HepG2 (cell line): Measurements from ENCODE around the gene DPEP3. TPM values are rescaled to one million over a fixed set of nuclear protein-coding genes. Genes with fewer than 3 reads are reported as not detected.

ENCODE experiments used
- CAMTA2 ChIP-seq: sonication (generic); formaldehyde crosslinking; IDR thresholded peaks from 2 replicates; pipeline ENCODE4 v1.4.0; 2020; ENCODE audit warnings: mild to moderate bottlenecking, missing genetic modification reagents, borderline replicate concordance
- CREBL2 ChIP-seq: sonication (generic); formaldehyde crosslinking; IDR thresholded peaks from 2 replicates; pipeline ENCODE4 v1.8.1; 2023; ENCODE audit warnings: missing genetic modification reagents, mild to moderate bottlenecking, borderline replicate concordance
- ELF1 ChIP-seq: sonication (generic); formaldehyde crosslinking; IDR thresholded peaks from 2 replicates; pipeline ENCODE4 v1.4.0; 2020; ENCODE audit warnings: missing genetic modification reagents
- FOXA1 ChIP-seq, 2 experiments: fragments of 450-650 bp in 1 of 2; sonication (generic) in 1 of 2; formaldehyde crosslinking in 1 of 2; IDR thresholded peaks; 2 replicates each; pipeline versions ENCODE4 v1.4.0 to v1.6.1; 2016 to 2020; ENCODE audit warnings: missing genetic modification reagents in 1 of 2
- FOXO1 ChIP-seq: sonication (generic); formaldehyde crosslinking; IDR thresholded peaks from 2 replicates; pipeline ENCODE4 v1.4.0; 2020; ENCODE audit warnings: missing genetic modification reagents
- GPN1 ChIP-seq: sonication (generic); formaldehyde crosslinking; IDR thresholded peaks from 2 replicates; pipeline ENCODE4 v1.5.1; 2020; ENCODE audit warnings: missing genetic modification reagents, borderline replicate concordance
- HNRNPLL ChIP-seq: fragments of 200-400 bp; formaldehyde crosslinking; IDR thresholded peaks from 2 replicates; pipeline ENCODE4 v1.6.1; 2017; ENCODE audit warnings: mild to moderate bottlenecking, low read depth, low read length; ENCODE audit not compliant: poor library complexity, severe bottlenecking
- HNRNPUL1 ChIP-seq: fragments of 200-400 bp; formaldehyde crosslinking; IDR thresholded peaks from 2 replicates; pipeline ENCODE4 v1.6.1; 2017; ENCODE audit warnings: low read depth, mild to moderate bottlenecking, low read length, moderate library complexity
- HOXA9 ChIP-seq: sonication (generic); formaldehyde crosslinking; IDR thresholded peaks from 2 replicates; pipeline ENCODE4 v1.8.1; 2022; ENCODE audit warnings: missing genetic modification reagents, mild to moderate bottlenecking, moderate library complexity, borderline replicate concordance
- KDM2A ChIP-seq: sonication (generic); formaldehyde crosslinking; IDR thresholded peaks from 2 replicates; pipeline ENCODE4 v1.4.0; 2020; ENCODE audit warnings: low read depth, missing genetic modification reagents, borderline replicate concordance
- PITX1 ChIP-seq: sonication (generic); formaldehyde crosslinking; IDR thresholded peaks from 2 replicates; pipeline ENCODE4 v1.5.1; 2020; ENCODE audit warnings: mild to moderate bottlenecking, missing genetic modification reagents
- RCOR2 ChIP-seq: IDR thresholded peaks from 2 replicates; pipeline ENCODE4 v1.6.1; 2016; ENCODE audit warnings: missing biosample characterization, missing genetic modification reagents
- SALL2 ChIP-seq: sonication (generic); formaldehyde crosslinking; IDR thresholded peaks from 2 replicates; pipeline ENCODE4 v1.8.1; 2023; ENCODE audit warnings: mild to moderate bottlenecking, missing genetic modification reagents, inconsistent platforms
- SNAI1 ChIP-seq: sonication (generic); formaldehyde crosslinking; IDR thresholded peaks from 2 replicates; pipeline ENCODE4 v1.5.0; 2020; ENCODE audit warnings: mild to moderate bottlenecking, missing genetic modification reagents, borderline replicate concordance
- THAP7 ChIP-seq: sonication (generic); formaldehyde crosslinking; IDR thresholded peaks from 2 replicates; pipeline ENCODE4 v1.8.1; 2023; ENCODE audit warnings: mild to moderate bottlenecking, missing genetic modification reagents
- TP53 ChIP-seq: sonication (generic); formaldehyde crosslinking; conservative IDR thresholded peaks from 2 replicates; pipeline ENCODE4 v1.4.0; 2020; ENCODE audit warnings: missing genetic modification reagents
- YY1 ChIP-seq: IDR thresholded peaks from 2 replicates; pipeline ENCODE4 v1.6.1; 2011; ENCODE audit warnings: low read length, low read depth, moderate library complexity, mild to moderate bottlenecking; ENCODE audit not compliant: insufficient read depth, insufficient replicate concordance
- ZNF563 ChIP-seq: sonication (generic); formaldehyde crosslinking; IDR thresholded peaks from 2 replicates; pipeline ENCODE4 v1.8.0; 2022; ENCODE audit warnings: mild to moderate bottlenecking, moderate library complexity, missing genetic modification reagents
- ZNF772 ChIP-seq: sonication (generic); formaldehyde crosslinking; IDR thresholded peaks from 2 replicates; pipeline ENCODE4 v1.5.0; 2020; ENCODE audit warnings: mild to moderate bottlenecking, missing genetic modification reagents
- ZNF788 ChIP-seq: sonication (generic); formaldehyde crosslinking; IDR thresholded peaks from 2 replicates; pipeline ENCODE4 v1.5.0; 2020; ENCODE audit warnings: mild to moderate bottlenecking, missing genetic modification reagents, borderline replicate concordance
- ZSCAN29 ChIP-seq: sonication (generic); formaldehyde crosslinking; conservative IDR thresholded peaks from 2 replicates; pipeline ENCODE4 v1.4.0; 2020; ENCODE audit warnings: mild to moderate bottlenecking, missing genetic modification reagents
- polyA plus RNA-seq, 8 experiments: library from polyadenylated mRNA; depleted of rRNA in 3 of 8; stranded (reverse) in 7 of 8; unstranded in 1 of 8; fragments of >200 nt; fragmentation: Illumina TruSeq in 4 of 8; extraction: Trizol in 4 of 8; gene quantifications; 2 replicates each; pipeline versions ENCODE4 v1.2.1 to v1.2.3, GENCODE V29; 2011 to 2016; ENCODE audit warnings: low read depth in 4 of 8, missing spikeins in 1 of 8, mixed read lengths in 1 of 8; ENCODE audit not compliant: insufficient read depth in 1 of 8
- total RNA-seq, 5 experiments: library from RNA; depleted of rRNA; stranded (reverse); fragments of >200 nt; fragmentation: Illumina TruSeq; extraction: Trizol; gene quantifications; 2 replicates each; pipeline ENCODE4 v1.2.3, GENCODE V29; 2016; ENCODE audit warnings: low read depth in 1 of 5
- TF ChIP-seq, protein P1 (sequence below): sonication (generic); IDR thresholded peaks from 2 replicates; pipeline ENCODE4 v1.6.1; 2016; ENCODE audit warnings: low read depth, borderline replicate concordance
- TF ChIP-seq, protein P2 (sequence below): IDR thresholded peaks from 2 replicates; pipeline ENCODE4 v1.6.1; 2016; ENCODE audit warnings: mild to moderate bottlenecking
- TF ChIP-seq, protein P3 (sequence below): sonication (generic); formaldehyde crosslinking; IDR thresholded peaks from 2 replicates; pipeline ENCODE4 v1.5.0; 2020; ENCODE audit warnings: mild to moderate bottlenecking, missing genetic modification reagents

Gene DPEP3
- total and polyA plus RNA-seq, 2 of the 13 experiments (the other 11 are each of a cell fraction or from before 2014, with no cell fraction given), result not detected

DNA sequence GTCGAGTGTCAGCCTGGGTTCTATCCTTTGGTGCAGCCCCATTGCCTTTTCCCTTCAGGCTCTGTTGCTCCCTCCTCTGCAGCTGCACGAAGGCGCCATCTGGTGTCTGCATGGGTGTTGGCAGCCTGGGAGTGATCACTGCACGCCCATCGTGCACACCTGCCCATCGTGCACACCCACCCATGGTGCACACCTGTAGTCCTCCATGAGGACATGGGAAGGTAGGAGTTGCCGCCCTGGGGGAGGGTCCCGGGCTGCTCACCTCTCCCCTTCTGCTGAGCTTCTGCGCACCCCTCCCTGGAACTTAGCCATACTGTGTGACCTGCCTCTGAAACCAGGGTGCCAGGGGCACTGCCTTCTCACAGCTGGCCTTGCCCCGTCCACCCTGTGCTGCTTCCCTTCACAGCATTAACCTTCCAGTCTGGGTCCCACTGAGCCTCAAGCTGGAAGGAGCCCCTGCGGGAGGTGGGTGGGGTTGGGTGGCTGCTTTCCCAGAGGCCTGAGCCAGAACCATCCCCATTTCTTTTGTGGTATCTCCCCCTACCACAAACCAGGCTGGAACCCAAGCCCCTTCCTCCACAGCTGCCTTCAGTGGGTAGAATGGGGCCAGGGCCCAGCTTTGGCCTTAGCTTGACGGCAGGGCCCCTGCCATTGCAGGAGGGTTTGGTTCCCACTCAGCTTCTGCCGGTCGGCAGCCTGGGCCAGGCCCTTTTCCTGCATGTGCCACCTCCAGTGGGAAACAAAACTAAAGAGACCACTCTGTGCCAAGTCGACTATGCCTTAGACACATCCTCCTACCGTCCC, 51.5 kb downstream of the DPEP3 start (continued):
- TF ChIP-seq THAP7 (no peak), SALL2 (CRISPR knock-in tag) (no peak), GPN1 (CRISPR knock-in tag) (no peak), CREBL2 (CRISPR knock-in tag) (no peak), HOXA9 (peak; percentile 33; the same call in 1 of the 2 replicates), RCOR2 (CRISPR knock-in tag) (no peak), ZSCAN29 (CRISPR knock-in tag) (no peak), KDM2A (CRISPR knock-in tag) (peak; percentile 74), ELF1 (0 out of 2 replicates have a peak, but pooled peaks have one; percentile 8), YY1 (peak; percentile 24), ZNF772 (CRISPR knock-in tag) (0 out of 2 replicates have a peak, but pooled peaks have one; percentile 29), FOXA1 (IDR thresholded peaks at IDR 0.05) (no peak), FOXA1 (CRISPR knock-in tag; IDR thresholded peaks at IDR 0.05) (peak; percentile 12; the same call in 1 of the 2 replicates), FOXO1 (peak; percentile 48; the same call in 1 of the 2 replicates), HNRNPLL (peak; percentile 19), CAMTA2 (no peak), HNRNPUL1 (no peak), TP53 (CRISPR knock-in tag) (no peak), ZNF563 (CRISPR knock-in tag) (no peak), ZNF788 (peak; percentile 87; the same call in 1 of the 2 replicates), SNAI1 (CRISPR knock-in tag) (no peak), PITX1 (CRISPR knock-in tag) (no peak)
- TF ChIP-seq, protein P1, sequence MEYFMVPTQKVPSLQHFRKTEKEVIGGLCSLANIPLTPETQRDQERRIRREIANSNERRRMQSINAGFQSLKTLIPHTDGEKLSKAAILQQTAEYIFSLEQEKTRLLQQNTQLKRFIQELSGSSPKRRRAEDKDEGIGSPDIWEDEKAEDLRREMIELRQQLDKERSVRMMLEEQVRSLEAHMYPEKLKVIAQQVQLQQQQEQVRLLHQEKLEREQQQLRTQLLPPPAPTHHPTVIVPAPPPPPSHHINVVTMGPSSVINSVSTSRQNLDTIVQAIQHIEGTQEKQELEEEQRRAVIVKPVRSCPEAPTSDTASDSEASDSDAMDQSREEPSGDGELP, result peak; percentile 17; the same call in 1 of the 2 replicates
- TF ChIP-seq, protein P2, sequence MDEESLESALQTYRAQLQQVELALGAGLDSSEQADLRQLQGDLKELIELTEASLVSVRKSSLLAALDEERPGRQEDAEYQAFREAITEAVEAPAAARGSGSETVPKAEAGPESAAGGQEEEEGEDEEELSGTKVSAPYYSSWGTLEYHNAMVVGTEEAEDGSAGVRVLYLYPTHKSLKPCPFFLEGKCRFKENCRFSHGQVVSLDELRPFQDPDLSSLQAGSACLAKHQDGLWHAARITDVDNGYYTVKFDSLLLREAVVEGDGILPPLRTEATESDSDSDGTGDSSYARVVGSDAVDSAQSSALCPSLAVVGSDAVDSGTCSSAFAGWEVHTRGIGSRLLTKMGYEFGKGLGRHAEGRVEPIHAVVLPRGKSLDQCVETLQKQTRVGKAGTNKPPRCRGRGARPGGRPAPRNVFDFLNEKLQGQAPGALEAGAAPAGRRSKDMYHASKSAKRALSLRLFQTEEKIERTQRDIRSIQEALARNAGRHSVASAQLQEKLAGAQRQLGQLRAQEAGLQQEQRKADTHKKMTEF (CRISPR knock-in tag), result 0 out of 2 replicates have a peak, but pooled peaks have one; percentile 25
- TF ChIP-seq, protein P3, sequence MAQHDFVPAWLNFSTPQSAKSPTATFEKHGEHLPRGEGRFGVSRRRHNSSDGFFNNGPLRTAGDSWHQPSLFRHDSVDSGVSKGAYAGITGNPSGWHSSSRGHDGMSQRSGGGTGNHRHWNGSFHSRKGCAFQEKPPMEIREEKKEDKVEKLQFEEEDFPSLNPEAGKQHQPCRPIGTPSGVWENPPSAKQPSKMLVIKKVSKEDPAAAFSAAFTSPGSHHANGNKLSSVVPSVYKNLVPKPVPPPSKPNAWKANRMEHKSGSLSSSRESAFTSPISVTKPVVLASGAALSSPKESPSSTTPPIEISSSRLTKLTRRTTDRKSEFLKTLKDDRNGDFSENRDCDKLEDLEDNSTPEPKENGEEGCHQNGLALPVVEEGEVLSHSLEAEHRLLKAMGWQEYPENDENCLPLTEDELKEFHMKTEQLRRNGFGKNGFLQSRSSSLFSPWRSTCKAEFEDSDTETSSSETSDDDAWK (CRISPR knock-in tag), result no peak
